Suprapubic skin (tissue), 4 donors: ENCODE results near the gene TYW5. TPM values are rescaled to one million over a fixed set of nuclear protein-coding genes. Genes with fewer than 3 reads are reported as not detected.

Experiments used
- DNase-seq, 2 donors: peaks; one replicate each; pipeline ENCODE4 v3.0.0-alpha.2; 2019; ENCODE audit warnings: low spot score in 2 of 2
- H3K27ac ChIP-seq: fragments of 200-600 bp; sonication (generic); one replicate; pipeline ENCODE4 v1.5.1; 2019
- H3K27me3 ChIP-seq: fragments of 200-600 bp; sonication (generic); one replicate; pipeline ENCODE4 v1.5.1; 2019
- H3K36me3 ChIP-seq: fragments of 200-600 bp; sonication (generic); one replicate; pipeline ENCODE4 v1.5.1; 2019
- H3K4me1 ChIP-seq: fragments of 200-600 bp; sonication (generic); one replicate; pipeline ENCODE4 v1.5.1; 2019
- H3K4me3 ChIP-seq: fragments of 200-600 bp; sonication (generic); one replicate; pipeline ENCODE4 v1.5.1; 2019; ENCODE audit warnings: mild to moderate bottlenecking
- H3K9me3 ChIP-seq: fragments of 200-600 bp; sonication (generic); one replicate; pipeline ENCODE4 v1.5.1; 2019
- EP300 ChIP-seq: sonication (generic); formaldehyde crosslinking; IDR thresholded peaks from one replicate; pipeline ENCODE4 v1.6.1; 2017; ENCODE audit warnings: antibody characterized with exemption
- POLR2A ChIP-seq, 2 donors: fragments of 450-650 bp; IDR thresholded peaks; one replicate each; pipeline ENCODE4 v1.6.1; 2017; ENCODE audit warnings: antibody characterized with exemption in 2 of 2, mild to moderate bottlenecking in 2 of 2, moderate library complexity in 2 of 2
- POLR2AphosphoS5 ChIP-seq, 3 donors: sonication (generic); formaldehyde crosslinking; IDR thresholded peaks; one replicate each; pipeline ENCODE4 v1.6.1; 2017; ENCODE audit warnings: antibody characterized with exemption in 3 of 3
- WGBS: methylation state at CpG from one replicate; pipeline ENCODE4 v1.1.5; 2018; 5-methylcytosine and 5-hydroxymethylcytosine counted together
- total RNA-seq, 4 donors: library from RNA; depleted of rRNA; stranded (reverse); fragments of >200 nt; gene quantifications; one replicate each; pipeline ENCODE4 v1.1.0, GENCODE V29; 2016
- TF ChIP-seq, protein P1 (sequence below), 2 donors: fragments of 200-600 bp in 1 of 2; fragments of 450-650 bp in 1 of 2; sonication (generic) in 1 of 2; IDR thresholded peaks; one replicate each; pipeline ENCODE4 v1.5.1; 2016 to 2019; ENCODE audit warnings: antibody characterized with exemption in 2 of 2, mild to moderate bottlenecking in 1 of 2, moderate library complexity in 1 of 2

The TYW5 gene
- total RNA-seq, 4 donors from 2014 or later, result 3.9 to 18.0 (median 5.1) TPM

DNA sequence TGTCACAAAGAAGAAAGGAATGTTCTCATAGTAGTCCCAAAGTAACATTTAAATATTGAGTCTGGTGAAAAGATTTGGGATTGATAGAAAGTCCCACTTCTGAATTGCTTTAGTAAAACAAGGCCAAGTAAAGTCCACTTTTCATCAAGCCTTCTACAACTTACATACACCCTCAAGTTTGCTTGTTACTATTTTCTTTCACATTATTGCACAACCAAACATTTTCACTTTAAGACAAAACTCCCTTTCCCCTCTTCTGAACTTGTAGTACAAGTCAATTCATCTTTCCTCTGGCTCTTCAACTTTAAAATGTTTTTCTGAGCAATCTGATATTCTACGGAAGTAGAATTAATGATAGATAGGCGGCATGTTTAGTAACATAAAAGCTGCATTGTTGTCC is 11.1 kb upstream of the TYW5 start:
- Histone ChIP-seq H3K4me1 (no peaks in the 10 kb centered on the region), H3K27me3 (no peaks in the 10 kb centered on the region), H3K9me3 (no peaks in the 10 kb centered on the region), H3K27ac (no peak overlapping the region), H3K4me3 (no peak overlapping the region), H3K36me3 (peaks cover 64% of the 10 kb centered on the region)
- WGBS, result 80% methylated on average over 2 of the region's 2 CpGs
- TF ChIP-seq POLR2A (IDR thresholded peaks at IDR 0.05) (no peak), POLR2AphosphoS5 (IDR thresholded peaks at IDR 0.05) (no peak), EP300 (no peak)
- TF ChIP-seq, protein P1, sequence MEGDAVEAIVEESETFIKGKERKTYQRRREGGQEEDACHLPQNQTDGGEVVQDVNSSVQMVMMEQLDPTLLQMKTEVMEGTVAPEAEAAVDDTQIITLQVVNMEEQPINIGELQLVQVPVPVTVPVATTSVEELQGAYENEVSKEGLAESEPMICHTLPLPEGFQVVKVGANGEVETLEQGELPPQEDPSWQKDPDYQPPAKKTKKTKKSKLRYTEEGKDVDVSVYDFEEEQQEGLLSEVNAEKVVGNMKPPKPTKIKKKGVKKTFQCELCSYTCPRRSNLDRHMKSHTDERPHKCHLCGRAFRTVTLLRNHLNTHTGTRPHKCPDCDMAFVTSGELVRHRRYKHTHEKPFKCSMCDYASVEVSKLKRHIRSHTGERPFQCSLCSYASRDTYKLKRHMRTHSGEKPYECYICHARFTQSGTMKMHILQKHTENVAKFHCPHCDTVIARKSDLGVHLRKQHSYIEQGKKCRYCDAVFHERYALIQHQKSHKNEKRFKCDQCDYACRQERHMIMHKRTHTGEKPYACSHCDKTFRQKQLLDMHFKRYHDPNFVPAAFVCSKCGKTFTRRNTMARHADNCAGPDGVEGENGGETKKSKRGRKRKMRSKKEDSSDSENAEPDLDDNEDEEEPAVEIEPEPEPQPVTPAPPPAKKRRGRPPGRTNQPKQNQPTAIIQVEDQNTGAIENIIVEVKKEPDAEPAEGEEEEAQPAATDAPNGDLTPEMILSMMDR (IDR thresholded peaks at IDR 0.05), result no peak
- DNase-seq, result no peak

DNA sequence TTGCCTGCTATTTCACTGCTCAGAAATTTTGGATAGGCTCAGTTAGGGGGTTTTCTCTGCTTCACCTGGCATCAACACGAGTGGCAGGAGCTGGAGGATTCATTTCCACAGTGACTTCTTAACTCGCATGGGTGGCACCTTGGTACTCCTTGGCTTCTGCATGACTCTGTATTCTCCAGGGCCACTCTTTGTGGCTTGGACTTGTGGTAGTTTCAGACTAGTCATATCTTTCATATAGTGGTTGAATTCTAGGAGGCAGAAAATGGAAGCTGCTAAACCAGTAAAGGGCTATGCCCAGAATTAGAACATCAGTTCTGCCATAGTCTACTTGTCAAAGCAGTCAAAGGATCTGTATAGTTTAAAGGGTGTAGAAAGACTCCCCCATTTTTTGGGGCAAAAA is 6.9 kb upstream of the TYW5 start:
- 90% methylated on average over 2 of the region's 2 CpGs for WGBS
- Histone ChIP-seq H3K4me3 (no peak overlapping the region), H3K27me3 (no peaks in the 10 kb centered on the region), H3K36me3 (peaks cover 71% of the 10 kb centered on the region), H3K4me1 (peaks cover 9% of the 10 kb centered on the region), H3K27ac (no peak overlapping the region), H3K9me3 (no peaks in the 10 kb centered on the region)
- DNase-seq, result no peak
- no peak for TF ChIP-seq EP300
- no peak for TF ChIP-seq POLR2AphosphoS5 (IDR thresholded peaks at IDR 0.05)
- TF ChIP-seq POLR2A (IDR thresholded peaks at IDR 0.05), result no peak
- TF ChIP-seq, protein P1 (IDR thresholded peaks at IDR 0.05), result no peak

DNA sequence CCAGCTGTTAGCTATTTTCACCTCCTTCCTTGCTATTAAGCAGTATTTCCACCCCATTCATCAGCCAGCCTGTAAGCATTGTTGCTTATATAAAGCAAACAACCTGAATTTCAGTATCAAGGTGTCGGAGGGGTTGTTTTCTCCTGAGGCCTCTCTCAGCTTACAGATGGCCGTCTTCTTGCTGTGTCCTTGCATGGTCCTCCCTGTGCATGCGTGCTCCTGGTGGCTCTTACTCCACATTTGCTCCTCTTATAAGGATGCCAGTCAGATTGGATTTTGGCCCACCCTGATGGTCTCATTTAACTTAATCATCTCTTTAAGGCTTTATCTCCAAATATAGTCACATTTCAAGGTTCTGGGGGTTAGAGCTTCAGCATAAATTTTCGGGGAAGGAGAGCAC is 2.7 kb upstream of the TYW5 start:
- H3K4me1 ChIP-seq, result peaks cover 32% of the 10 kb centered on the region

DNA sequence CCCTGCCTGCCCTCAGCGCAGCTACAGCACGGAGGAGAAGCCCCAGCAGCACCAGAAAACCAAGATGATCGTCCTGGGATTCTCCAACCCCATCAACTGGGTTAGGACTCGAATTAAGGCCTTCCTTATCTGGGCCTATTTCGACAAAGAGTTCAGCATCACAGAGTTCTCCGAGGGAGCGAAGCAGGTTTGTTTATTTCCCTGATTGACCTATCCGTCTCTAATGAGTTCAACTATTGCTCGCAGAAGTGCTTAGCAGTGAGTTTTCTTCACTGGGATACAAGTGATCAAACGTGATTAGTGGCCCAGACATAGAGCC is 730 bp upstream of the TYW5 start:
- WGBS, result 0% methylated on average over 8 of the region's 10 CpGs
- H3K4me1 ChIP-seq, result peaks cover 35% of the 10 kb centered on the region
- H3K27me3 ChIP-seq, result no peaks in the 10 kb centered on the region
- TF ChIP-seq POLR2AphosphoS5 (IDR thresholded peaks at IDR 0.05) (no peak), EP300 (no peak), POLR2A (IDR thresholded peaks at IDR 0.05) (no peak)
- TF ChIP-seq, protein P1 (IDR thresholded peaks at IDR 0.05), result no peak
- H3K27ac ChIP-seq, result peak overlapping the region; percentile 95
- H3K9me3 ChIP-seq, result no peaks in the 10 kb centered on the region
- no peak for DNase-seq
- peak overlapping the region; percentile 85 for H3K4me3 ChIP-seq
- H3K36me3 ChIP-seq, result peaks cover 21% of the 10 kb centered on the region

More for the DNA sequence above, 2.7 kb upstream of the TYW5 start:
- no peak overlapping the region for H3K27ac ChIP-seq
- no peak for DNase-seq
- no peak overlapping the region for H3K4me3 ChIP-seq
- H3K9me3 ChIP-seq, result no peaks in the 10 kb centered on the region
- no peaks in the 10 kb centered on the region for H3K27me3 ChIP-seq
- WGBS, result 90% methylated on average over 4 of the region's 4 CpGs
- peaks cover 35% of the 10 kb centered on the region for H3K36me3 ChIP-seq
- TF ChIP-seq POLR2A (IDR thresholded peaks at IDR 0.05) (no peak), EP300 (no peak), POLR2AphosphoS5 (IDR thresholded peaks at IDR 0.05) (no peak)
- TF ChIP-seq, protein P1 (IDR thresholded peaks at IDR 0.05), result no peak

DNA sequence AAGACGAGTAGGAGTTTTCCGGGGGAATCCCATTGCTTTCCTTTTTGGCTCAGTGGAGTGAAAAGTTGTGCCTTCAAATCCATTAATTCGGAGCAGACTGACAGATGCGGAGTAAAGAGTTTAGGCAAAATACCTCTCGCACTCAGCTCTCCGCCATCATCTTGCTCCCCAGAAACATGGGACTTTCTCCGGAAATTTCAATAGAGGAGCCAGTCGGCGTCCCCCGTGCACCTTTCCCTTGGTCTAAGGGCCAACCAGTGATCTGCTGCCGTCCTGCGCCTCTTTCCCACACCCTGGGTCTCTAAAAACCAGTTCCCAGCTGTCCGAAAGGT is 318 bp downstream of the TYW5 start:
- Histone ChIP-seq H3K27me3 (no peaks in the 10 kb centered on the region), H3K9me3 (no peaks in the 10 kb centered on the region), H3K36me3 (peaks cover 14% of the 10 kb centered on the region), H3K4me3 (peak overlapping the region; percentile 85), H3K27ac (peak overlapping the region; percentile 95), H3K4me1 (peaks cover 35% of the 10 kb centered on the region)
- DNase-seq, result no peak
- under 1% methylated on average over 12 of the region's 13 CpGs for WGBS
- TF ChIP-seq EP300, result no peak
- no peak for TF ChIP-seq POLR2AphosphoS5 (IDR thresholded peaks at IDR 0.05)
- TF ChIP-seq, protein P1 (IDR thresholded peaks at IDR 0.05), result no peak
- TF ChIP-seq POLR2A (IDR thresholded peaks at IDR 0.05), result no peak
